GM12874 (cell line): ENCODE results near the gene RNF151.
A peak's percentile ranks its signal among the peaks of the same experiment; 100 is the strongest.

Experiments used
- CTCF ChIP-seq: IDR thresholded peaks from 2 replicates; pipeline ENCODE4 v1.5.1; 2011; ENCODE audit warnings: low read depth, mild to moderate bottlenecking, control low read depth, low read length, moderate library complexity; ENCODE audit not compliant: insufficient read depth

The RNF151 gene

GRCh38 chr16:1960665-1961630 is 5.7 kb upstream of the RNF151 start:
- no peak for TF ChIP-seq CTCF

GRCh38 chr16:1961651-1962067 is 5.0 kb upstream of the RNF151 start:
- TF ChIP-seq CTCF = no peak

- TF ChIP-seq CTCF = peak; percentile 36; the same call in 1 of the 2 replicates
These were observed 2.7 kb upstream of the RNF151 start for GRCh38 chr16:1963806-1964505.

- TF ChIP-seq CTCF = no peak
These were observed 1.9 kb upstream of the RNF151 start, which contains the start of gene RPS2 for GRCh38 chr16:1964506-1965395. Gene RPS2, minus strand, starts transcription at chr16:1964826. Its CDS starts 201 bp downstream, at chr16:1964625.

GRCh38 chr16:1965396-1966001 is 1.2 kb upstream of the RNF151 start:
- no peak for TF ChIP-seq CTCF

GRCh38 chr16:1968146-1968953 is 1.7 kb downstream of the RNF151 start:
- TF ChIP-seq CTCF = no peak
